HFFc6 (cell line): ENCODE measurements around the gene COA6. TPM values are rescaled to one million over a fixed set of nuclear protein-coding genes. Genes with fewer than 3 reads are reported as not detected.

Source experiments
- DNase-seq: peaks from one replicate; pipeline ENCODE4 v3.0.0-alpha.2; 2018
- H3K27ac Mint-ChIP-seq: 2 replicates; pipeline ENCODE4 v1.8.0; 2020; ENCODE audit warnings: mild to moderate bottlenecking, mixed read lengths
- H3K27me3 Mint-ChIP-seq: 2 replicates; pipeline ENCODE4 v1.8.0; 2021; ENCODE audit warnings: mild to moderate bottlenecking, moderate library complexity, mixed read lengths; ENCODE audit not compliant: insufficient read depth
- H3K36me3 Mint-ChIP-seq: 2 replicates; pipeline ENCODE4 v1.8.0; 2021; ENCODE audit warnings: low read depth, mixed read lengths
- H3K4me1 Mint-ChIP-seq: 2 replicates; pipeline ENCODE4 v1.8.0; 2020; ENCODE audit warnings: low read depth, mixed read lengths
- H3K4me3 Mint-ChIP-seq: 2 replicates; pipeline ENCODE4 v1.8.0; 2020; ENCODE audit warnings: mild to moderate bottlenecking, moderate library complexity, mixed read lengths
- H3K9me3 Mint-ChIP-seq: 2 replicates; pipeline ENCODE4 v1.8.0; 2020; ENCODE audit warnings: mild to moderate bottlenecking, mixed read lengths
- CTCF ChIP-seq: fragments of 200-600 bp; sonication (generic); IDR thresholded peaks from 2 replicates; pipeline ENCODE4 v1.5.0; 2021; ENCODE audit warnings: antibody characterized with exemption, mild to moderate bottlenecking
- total RNA-seq, 6 experiments: library from RNA; stranded (reverse); fragmentation: NEBNext Ultra II Directional; extraction: Animal tissue kit (Norgen Biotek cat#: 25700); gene quantifications; 2 replicates in 1 of 6; 3 replicates in 5 of 6; pipeline ENCODE4 v1.2.3, GENCODE V29; 2021

COA6 gene
- total RNA-seq, 6 experiments from 2014 or later, result 23.2 to 33.5 (median 29.0) TPM

GRCh38 chr1:234381699-234382555 lies 8.7 kb downstream of the COA6 start:
- DNase-seq, result no peak
- Mint-ChIP-seq H3K36me3 (peaks cover 23% of the 10 kb centered on the region), H3K4me3 (no peak overlapping the region), H3K9me3 (no peaks in the 10 kb centered on the region), H3K27ac (no peak overlapping the region), H3K4me1 (no peaks in the 10 kb centered on the region), H3K27me3 (no peaks in the 10 kb centered on the region; the same call in 1 of the 2 replicates)
- TF ChIP-seq CTCF, result no peak

- no peaks in the 10 kb centered on the region for H3K9me3 Mint-ChIP-seq
- TF ChIP-seq CTCF, result no peak
- no peaks in the 10 kb centered on the region; the same call in 1 of the 2 replicates for H3K27me3 Mint-ChIP-seq
- DNase-seq, result no peak
- H3K27ac Mint-ChIP-seq, result no peak overlapping the region
- no peaks in the 10 kb centered on the region for H3K4me1 Mint-ChIP-seq
- H3K4me3 Mint-ChIP-seq, result no peak overlapping the region
- no peaks in the 10 kb centered on the region for H3K36me3 Mint-ChIP-seq
Observed at GRCh38 chr1:234386122-234386521, 12.9 kb downstream of the COA6 start.

DNA sequence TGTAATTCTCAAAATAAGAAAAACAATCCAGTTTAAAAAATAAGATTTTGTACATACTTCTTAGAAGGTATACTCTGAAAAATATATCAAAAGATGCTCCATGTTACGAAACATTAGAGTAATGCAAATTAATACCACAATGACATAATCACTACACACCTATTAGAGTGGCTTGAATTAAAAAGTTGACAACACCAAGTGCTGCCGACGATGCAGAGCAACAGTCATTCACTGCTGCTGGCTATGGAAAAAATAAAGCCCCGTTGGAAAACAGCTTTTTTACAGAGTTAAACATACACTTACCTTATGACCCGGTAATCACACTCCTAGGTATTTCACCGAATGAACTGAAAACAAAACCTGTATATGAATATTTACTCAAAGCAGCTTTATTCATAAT lies 14.8 kb downstream of the COA6 start:
- no peak for TF ChIP-seq CTCF
- no peak for DNase-seq
- Mint-ChIP-seq H3K4me3 (no peak overlapping the region), H3K27me3 (no peaks in the 10 kb centered on the region; the same call in 1 of the 2 replicates), H3K36me3 (no peaks in the 10 kb centered on the region), H3K9me3 (no peaks in the 10 kb centered on the region), H3K27ac (no peak overlapping the region), H3K4me1 (no peaks in the 10 kb centered on the region)

GRCh38 chr1:234393190-234393589 lies 19.9 kb downstream of the COA6 start:
- peaks cover 5% of the 10 kb centered on the region for H3K36me3 Mint-ChIP-seq
- H3K9me3 Mint-ChIP-seq, result no peaks in the 10 kb centered on the region
- DNase-seq, result no peak
- no peak for TF ChIP-seq CTCF
- H3K4me3 Mint-ChIP-seq, result no peak overlapping the region
- H3K27me3 Mint-ChIP-seq, result no peaks in the 10 kb centered on the region; the same call in none of the 2 replicates
- no peak overlapping the region for H3K27ac Mint-ChIP-seq
- 0 out of 2 replicates have a peak, but pooled peaks cover 4% of the 10 kb centered on the region for H3K4me1 Mint-ChIP-seq

GRCh38 chr1:234395297-234395696 lies 22.0 kb downstream of the COA6 start:
- no peak for TF ChIP-seq CTCF
- no peak for DNase-seq
- no peak overlapping the region for H3K27ac Mint-ChIP-seq
- H3K4me1 Mint-ChIP-seq, result peaks cover 12% of the 10 kb centered on the region
- H3K27me3 Mint-ChIP-seq, result no peaks in the 10 kb centered on the region; the same call in 1 of the 2 replicates
- H3K9me3 Mint-ChIP-seq, result no peaks in the 10 kb centered on the region
- H3K4me3 Mint-ChIP-seq, result no peak overlapping the region
- peaks cover 5% of the 10 kb centered on the region for H3K36me3 Mint-ChIP-seq
